ENCODE results near the gene PLEKHH2. TPM values are rescaled to one million over a fixed set of nuclear protein-coding genes. Genes with fewer than 3 reads are reported as not detected.

The PLEKHH2 gene
- total and polyA plus RNA-seq, 7 donors, result 0.69 to 83.1 (median 35.3) TPM

GRCh38 chr2:43714164-43714563 is 77.1 kb downstream of the PLEKHH2 start:
- Histone ChIP-seq H3K36me3 (peaks cover 0 to 29% (median 2%) of the 10 kb centered on the region in 4 donors), H3K4me1 (no peaks in the 10 kb centered on the region), H3K27me3 (no peaks in the 10 kb centered on the region), H3K27ac (no peak overlapping the region), H3K4me3 (no peak overlapping the region), H3K9me3 (no peaks in the 10 kb centered on the region)
- intact Hi-C loops (cut with DNase I), result no loop called here
- no peak for TF ChIP-seq EP300 (IDR thresholded peaks at IDR 0.05)
- TF ChIP-seq POLR2AphosphoS5 (IDR thresholded peaks at IDR 0.05), result no peak
- TF ChIP-seq POLR2A (IDR thresholded peaks at IDR 0.05), result no peak
- TF ChIP-seq, protein P1, sequence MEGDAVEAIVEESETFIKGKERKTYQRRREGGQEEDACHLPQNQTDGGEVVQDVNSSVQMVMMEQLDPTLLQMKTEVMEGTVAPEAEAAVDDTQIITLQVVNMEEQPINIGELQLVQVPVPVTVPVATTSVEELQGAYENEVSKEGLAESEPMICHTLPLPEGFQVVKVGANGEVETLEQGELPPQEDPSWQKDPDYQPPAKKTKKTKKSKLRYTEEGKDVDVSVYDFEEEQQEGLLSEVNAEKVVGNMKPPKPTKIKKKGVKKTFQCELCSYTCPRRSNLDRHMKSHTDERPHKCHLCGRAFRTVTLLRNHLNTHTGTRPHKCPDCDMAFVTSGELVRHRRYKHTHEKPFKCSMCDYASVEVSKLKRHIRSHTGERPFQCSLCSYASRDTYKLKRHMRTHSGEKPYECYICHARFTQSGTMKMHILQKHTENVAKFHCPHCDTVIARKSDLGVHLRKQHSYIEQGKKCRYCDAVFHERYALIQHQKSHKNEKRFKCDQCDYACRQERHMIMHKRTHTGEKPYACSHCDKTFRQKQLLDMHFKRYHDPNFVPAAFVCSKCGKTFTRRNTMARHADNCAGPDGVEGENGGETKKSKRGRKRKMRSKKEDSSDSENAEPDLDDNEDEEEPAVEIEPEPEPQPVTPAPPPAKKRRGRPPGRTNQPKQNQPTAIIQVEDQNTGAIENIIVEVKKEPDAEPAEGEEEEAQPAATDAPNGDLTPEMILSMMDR (IDR thresholded peaks at IDR 0.05), result no peak
- 52 to 68% methylated on average over 2 of the region's 2 CpGs for WGBS, 2 donors
- DNase-seq, result no peak

DNA sequence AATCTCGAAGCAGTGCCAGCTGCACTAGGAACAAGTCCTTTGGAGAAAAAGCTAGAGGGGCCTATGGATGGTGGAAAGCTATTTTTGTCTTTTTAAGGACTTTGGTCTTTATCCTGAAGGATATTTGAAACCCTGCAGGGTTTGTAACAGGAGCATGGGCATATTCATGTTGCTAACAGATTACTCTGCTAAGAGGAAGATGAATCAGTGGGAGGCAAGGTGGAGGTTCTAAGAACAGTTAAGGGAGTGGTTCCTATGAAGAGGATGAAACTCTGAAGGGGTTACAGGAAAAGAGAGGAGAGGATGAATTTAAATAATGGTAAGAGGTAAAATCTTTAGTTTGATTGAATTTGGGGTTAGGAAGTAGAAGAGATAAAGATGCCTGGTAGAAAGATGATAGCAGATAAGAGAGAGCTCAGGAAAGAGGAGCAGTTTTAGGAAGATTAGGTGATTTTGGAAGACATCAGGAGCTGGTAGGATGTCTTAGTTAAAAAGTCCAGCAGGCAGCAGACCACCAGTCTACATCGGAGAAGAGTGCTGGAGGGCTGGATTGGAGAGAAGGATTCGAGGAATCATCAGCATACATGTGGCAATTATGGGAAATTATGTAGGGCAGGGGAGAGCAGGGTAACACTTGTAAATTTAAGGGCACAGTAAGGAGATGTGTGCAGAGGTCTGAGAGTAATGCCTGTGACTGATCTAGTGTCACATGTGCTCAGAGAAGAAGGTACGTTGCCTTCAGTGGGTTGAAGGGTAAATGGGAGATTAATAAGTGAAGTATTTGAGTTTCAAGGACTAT is 78.4 kb downstream of the PLEKHH2 start:
- Histone ChIP-seq H3K27me3 (no peaks in the 10 kb centered on the region), H3K4me3 (no peak overlapping the region), H3K4me1 (no peaks in the 10 kb centered on the region), H3K9me3 (no peaks in the 10 kb centered on the region), H3K27ac (no peak overlapping the region), H3K36me3 (peaks cover 0 to 22% (median 2%) of the 10 kb centered on the region in 4 donors)
- intact Hi-C loops (cut with DNase I), result no loop called here
- WGBS, 2 donors, result 81 to 86% methylated on average over 4 of the region's 4 CpGs
- TF ChIP-seq, protein P1 (IDR thresholded peaks at IDR 0.05), result no peak
- TF ChIP-seq POLR2AphosphoS5 (IDR thresholded peaks at IDR 0.05), result no peak
- TF ChIP-seq POLR2A (IDR thresholded peaks at IDR 0.05), result no peak
- TF ChIP-seq EP300 (IDR thresholded peaks at IDR 0.05), result no peak
- no peak for DNase-seq

- no peaks in the 10 kb centered on the region for H3K9me3 ChIP-seq
- H3K4me3 ChIP-seq, result no peak overlapping the region
- no peak for DNase-seq
- H3K27ac ChIP-seq, result no peak overlapping the region
- H3K27me3 ChIP-seq, result no peaks in the 10 kb centered on the region
- intact Hi-C loops (cut with DNase I), result no loop called here
- peaks cover 0 to 12% (median 2%) of the 10 kb centered on the region in 4 donors for H3K36me3 ChIP-seq
- H3K4me1 ChIP-seq, result no peaks in the 10 kb centered on the region
- TF ChIP-seq POLR2AphosphoS5 (IDR thresholded peaks at IDR 0.05), result no peak
Observed at GRCh38 chr2:43717322-43717721, 80.3 kb downstream of the PLEKHH2 start.

GRCh38 chr2:43718530-43719124 is 81.6 kb downstream of the PLEKHH2 start:
- no peak for DNase-seq
- TF ChIP-seq POLR2AphosphoS5 (IDR thresholded peaks at IDR 0.05) (no peak), POLR2A (IDR thresholded peaks at IDR 0.05) (no peak), EP300 (IDR thresholded peaks at IDR 0.05) (no peak)
- TF ChIP-seq, protein P1 (IDR thresholded peaks at IDR 0.05), result no peak
- Histone ChIP-seq H3K36me3 (peaks cover 0 to 9% (median 0%) of the 10 kb centered on the region in 4 donors), H3K4me3 (no peak overlapping the region), H3K4me1 (no peaks in the 10 kb centered on the region), H3K27ac (no peak overlapping the region), H3K9me3 (no peaks in the 10 kb centered on the region), H3K27me3 (no peaks in the 10 kb centered on the region)
- intact Hi-C loops (cut with DNase I), result no loop called here
- 69 to 70% methylated on average over 5 of the region's 5 CpGs for WGBS, 2 donors

- Histone ChIP-seq H3K36me3 (peaks cover 0 to 9% (median 0%) of the 10 kb centered on the region in 4 donors), H3K4me1 (peaks cover 0 to 5% (median 0%) of the 10 kb centered on the region in 4 donors), H3K4me3 (no peak overlapping the region), H3K27ac (no peak overlapping the region), H3K27me3 (no peaks in the 10 kb centered on the region), H3K9me3 (no peaks in the 10 kb centered on the region)
- intact Hi-C loops (cut with DNase I), result no loop called here
- TF ChIP-seq, protein P1 (IDR thresholded peaks at IDR 0.05), result no peak
- TF ChIP-seq POLR2A (IDR thresholded peaks at IDR 0.05) (no peak), POLR2AphosphoS5 (IDR thresholded peaks at IDR 0.05) (no peak), EP300 (IDR thresholded peaks at IDR 0.05) (no peak)
- 72% methylated on average over 4 of the region's 4 CpGs for WGBS, 2 donors
- no peak for DNase-seq
Observed at GRCh38 chr2:43724728-43725526, 87.9 kb downstream of the PLEKHH2 start.
